DMS79 treated with DMSO at 0.1 percent for 48 hours (cell line): Measurements from ENCODE around the gene TNFAIP6.
"Not testable (repeated sequence)": the region's sequence is repeated elsewhere in the genome, so short reads cannot be mapped to it uniquely, and the experiment has no call there.

Experiments
- DNase-seq: peaks from one replicate; lab custom pipeline; 2025; lab: John Stamatoyannopoulos, UW

Gene TNFAIP6, protein sequence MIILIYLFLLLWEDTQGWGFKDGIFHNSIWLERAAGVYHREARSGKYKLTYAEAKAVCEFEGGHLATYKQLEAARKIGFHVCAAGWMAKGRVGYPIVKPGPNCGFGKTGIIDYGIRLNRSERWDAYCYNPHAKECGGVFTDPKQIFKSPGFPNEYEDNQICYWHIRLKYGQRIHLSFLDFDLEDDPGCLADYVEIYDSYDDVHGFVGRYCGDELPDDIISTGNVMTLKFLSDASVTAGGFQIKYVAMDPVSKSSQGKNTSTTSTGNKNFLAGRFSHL

DNA sequence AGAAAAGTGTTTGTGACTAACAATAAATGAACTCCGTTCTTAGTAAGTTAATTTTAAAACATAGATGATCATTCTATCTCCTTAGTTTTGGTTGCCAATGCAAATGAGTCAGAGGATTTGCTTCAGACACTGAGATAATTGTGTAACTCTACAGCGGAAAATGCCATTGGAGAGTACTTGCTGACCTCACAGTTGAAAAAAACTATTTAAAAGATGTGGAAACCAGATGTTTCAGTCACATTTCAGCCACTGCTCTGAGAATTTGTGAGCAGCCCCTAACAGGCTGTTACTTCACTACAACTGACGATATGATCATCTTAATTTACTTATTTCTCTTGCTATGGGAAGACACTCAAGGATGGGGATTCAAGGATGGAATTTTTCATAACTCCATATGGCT is at the start of gene TNFAIP6:
Gene TNFAIP6 (plus strand): TSS at position 234 of the 400 bp plus-strand sequence. CDS start 75 bp downstream, at position 309.
- DNase-seq = no peak

DNA sequence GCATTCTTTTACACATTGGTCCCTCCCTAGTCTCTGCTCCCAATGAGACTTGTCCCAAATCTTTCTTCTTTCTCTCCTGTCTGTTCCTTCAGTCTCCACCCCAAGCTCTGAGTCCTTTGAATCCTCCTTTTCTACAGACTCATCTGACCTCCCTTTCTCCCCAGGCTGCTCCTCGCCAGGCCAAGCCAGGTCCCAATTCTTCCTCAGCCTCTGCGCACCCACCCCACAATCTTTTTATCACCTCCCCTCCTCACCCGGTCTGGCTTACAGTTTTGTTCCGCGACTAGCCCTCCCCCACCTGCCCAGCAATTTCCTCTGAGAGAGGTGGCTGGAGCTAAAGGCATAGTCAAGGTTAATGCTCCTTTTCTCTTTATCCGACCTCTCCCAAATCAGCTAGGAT is 47.1 kb upstream of the TNFAIP6 start:
- DNase-seq = not testable (repeated sequence)

DNA sequence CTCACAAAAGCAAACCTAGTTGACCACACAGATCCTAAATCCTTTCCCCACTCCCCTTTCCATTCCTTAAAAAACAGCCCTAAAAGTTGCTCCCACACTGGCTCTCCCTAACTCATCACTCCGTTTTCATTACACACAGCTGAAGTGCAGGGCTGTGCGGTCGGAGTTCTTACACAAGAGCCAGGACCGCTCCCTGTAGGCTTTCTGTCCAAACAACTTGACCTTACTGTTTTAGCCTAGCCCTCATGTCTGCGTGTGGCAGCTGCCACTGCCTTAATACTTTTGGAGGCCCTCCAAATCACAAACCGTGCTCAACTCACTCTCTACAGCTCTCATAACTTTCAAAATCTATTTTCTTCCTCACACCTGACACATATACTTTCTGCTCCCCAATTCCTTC is 45.0 kb upstream of the TNFAIP6 start:
- DNase-seq = not testable (repeated sequence)

DNA sequence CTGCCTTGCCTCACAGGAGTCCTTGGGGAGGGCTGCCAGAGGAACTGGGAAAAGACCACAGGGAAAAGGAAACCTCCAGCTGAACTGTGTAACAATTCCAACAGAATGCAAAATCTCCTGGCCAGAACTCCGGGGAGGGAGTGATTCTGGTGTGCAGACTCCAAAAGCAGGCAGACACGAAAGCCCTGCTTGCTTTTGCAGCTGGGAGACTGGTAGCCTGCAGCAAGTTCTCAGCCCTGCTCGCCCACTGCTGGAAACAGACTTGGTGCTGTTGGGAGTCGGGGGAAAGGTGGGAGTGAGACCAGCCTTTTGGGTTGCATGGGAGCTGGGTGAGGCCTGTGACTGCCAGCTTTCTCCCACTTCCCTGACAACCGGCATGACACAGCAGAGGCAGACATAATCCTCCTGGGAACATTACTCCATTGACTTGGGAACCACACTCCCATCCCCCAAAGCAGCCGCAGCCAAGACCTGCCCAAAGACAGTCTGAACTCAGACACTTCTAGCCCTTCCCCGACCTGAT is 42.0 kb upstream of the TNFAIP6 start:
- DNase-seq = no peak

DNA sequence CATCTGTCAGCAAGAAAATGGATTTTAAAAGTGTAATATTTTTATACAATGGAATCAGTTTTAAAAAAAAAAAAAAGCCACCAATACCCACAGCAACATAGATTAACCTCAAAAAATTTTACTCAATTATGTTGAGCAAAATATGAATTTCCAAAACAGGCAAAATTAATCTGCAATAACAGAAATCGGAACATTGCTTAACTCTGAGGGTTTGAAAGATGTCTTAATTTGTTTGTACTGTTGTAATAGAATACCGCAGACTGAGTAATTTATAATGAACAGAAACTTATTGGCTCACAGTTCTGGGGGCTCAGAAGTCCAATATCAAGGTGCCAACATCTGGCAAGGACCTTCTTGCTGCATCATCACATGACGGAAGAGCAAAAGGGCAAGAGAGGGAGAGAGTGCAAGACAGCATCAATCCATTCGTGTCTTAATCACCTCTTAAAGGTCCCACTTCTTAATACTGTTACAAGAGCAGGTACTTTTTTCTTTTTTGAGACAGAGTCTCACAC is 31.8 kb upstream of the TNFAIP6 start:
- DNase-seq = no peak

DNA sequence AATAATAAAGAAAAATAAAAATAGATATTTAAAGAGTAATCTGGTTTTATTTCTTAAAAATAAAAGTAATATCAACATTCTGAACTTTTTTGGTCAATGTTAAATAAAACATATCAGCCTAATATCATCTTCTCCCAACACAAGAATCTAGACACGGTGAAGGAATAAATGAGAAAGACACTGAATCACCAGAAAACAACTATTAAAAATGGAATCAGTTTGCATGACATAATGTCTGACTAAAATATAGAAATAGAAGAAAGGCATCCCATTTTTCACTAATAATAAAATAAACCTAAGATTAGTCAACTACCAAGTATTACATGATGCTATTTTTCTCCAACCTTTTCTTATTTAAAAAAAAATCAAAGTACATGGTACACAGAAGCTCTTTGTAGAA is 30.8 kb upstream of the TNFAIP6 start:
- no peak for DNase-seq

GRCh38 chr2:151329998-151330397 is 27.4 kb upstream of the TNFAIP6 start:
- DNase-seq = no peak

DNA sequence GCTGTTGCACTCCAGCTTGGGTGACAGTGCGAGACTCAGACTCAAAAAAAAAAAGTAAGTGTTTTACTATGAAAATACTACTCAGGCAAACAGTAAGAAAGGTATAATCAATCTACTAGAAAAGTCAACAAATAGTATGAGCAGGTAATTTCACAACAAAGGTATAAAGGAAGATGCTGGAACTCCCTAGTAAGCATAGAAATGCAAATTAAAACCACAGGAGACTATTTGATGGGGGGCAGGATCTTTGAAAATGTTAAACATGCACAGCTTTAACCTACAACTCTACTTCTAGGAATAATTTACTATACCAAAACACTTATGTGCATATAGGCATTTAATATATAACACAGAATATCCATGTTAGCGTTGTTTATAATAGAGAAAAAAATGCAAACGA is 24.3 kb upstream of the TNFAIP6 start:
- no peak for DNase-seq

- DNase-seq = no peak
These were observed 23.1 kb upstream of the TNFAIP6 start for GRCh38 chr2:151334082-151334815.

DNA sequence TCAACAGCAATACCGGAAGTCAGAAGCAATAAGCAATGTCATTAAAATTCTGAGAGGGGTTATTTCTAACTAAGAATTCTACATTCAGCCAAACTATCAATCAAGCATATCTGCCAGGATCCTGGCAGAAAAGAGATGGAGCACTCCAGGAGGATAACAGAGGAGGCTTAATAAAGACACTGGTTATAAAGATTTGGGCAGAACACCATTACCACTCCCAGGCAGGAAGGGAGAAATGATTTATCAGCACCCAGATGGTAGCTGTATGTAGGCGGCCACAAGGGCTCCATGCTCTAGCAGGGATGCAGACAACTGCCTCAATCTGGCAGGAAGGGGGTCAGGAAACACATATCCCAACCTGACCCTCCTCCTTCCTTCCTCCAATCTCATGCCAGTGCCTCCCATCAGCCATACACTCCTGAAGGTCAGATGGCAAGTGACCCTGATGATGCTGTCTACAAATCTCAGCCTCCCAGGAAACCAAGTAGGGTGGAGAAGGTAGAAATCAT is 20.5 kb upstream of the TNFAIP6 start:
- no peak for DNase-seq

GRCh38 chr2:151337643-151338042 is 19.7 kb upstream of the TNFAIP6 start:
- no peak for DNase-seq

DNA sequence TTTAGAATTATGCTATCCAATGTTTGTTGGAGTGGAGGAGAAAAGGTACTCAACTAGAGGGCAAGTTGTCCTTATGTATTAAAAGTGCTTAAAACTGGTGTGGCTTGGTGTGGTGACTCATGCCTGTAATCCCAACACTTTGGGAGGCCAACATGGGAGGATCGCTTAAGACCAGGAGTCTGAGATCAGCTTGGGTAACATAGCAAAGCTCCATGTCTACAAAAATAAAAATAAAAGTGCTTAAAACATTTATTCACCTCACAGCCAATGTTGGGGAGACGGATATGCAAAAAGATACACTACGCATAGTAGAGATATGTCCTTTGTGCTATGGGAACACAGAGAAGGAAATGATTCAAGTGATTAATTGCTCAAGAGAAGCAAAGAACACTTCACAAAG is 19.3 kb upstream of the TNFAIP6 start:
- no peak for DNase-seq

DNA sequence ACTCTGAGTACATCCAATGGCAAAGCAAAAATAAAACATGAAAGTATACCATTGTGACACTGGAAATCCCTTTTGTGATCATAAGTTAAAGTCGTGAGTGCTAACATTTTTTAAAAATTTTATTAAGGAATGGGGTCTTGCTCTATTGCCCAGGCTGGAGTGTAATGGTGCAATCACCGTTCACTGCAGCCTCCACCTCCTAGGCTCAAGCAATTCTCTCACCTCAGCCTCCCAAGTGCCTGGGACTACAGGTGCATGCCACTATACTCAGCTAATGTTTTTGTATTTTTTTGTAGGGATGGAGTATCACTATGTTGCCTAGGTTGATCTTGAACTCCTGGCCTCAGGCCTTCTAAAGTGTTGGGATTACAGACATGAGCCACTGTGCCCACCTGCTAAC is 14.3 kb upstream of the TNFAIP6 start:
- DNase-seq = no peak

DNA sequence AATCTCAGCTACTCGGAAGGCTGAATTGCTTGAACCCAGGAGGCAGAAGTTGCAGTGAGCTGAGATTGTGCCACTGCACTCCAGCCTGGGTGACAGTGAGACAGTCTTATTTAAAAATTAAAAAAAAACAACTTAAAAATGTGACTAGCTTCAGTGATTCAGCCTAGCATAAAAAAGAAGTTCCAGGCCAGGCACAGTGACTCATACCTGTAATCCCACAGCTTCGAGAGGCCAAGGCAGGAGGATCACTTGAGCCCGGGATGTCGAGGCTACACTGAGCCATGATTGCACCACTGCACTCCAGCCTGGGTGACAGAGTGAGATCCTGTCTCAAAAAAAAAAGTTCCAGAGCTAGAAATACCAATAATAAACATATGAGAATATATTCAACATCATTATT is 13.2 kb upstream of the TNFAIP6 start:
- not testable (repeated sequence) for DNase-seq

DNA sequence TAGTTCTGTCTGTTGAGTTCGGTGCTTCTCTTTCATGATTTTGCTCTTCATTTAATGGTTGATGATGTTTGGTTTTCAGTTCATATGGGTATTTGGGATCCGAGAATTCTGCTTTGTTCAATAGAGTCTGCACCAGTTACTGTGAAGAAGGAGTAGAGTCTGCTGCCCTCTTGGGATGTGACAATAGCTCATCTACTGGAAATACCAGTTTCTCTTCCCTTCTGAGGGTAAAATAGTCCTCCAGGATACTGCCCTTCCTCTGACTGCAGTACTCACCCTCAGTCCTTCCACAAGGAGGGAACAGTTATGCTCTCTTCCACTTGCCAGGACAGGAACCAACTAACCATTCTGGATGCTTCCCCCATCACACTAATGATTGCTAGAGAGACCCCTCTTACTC is 12.5 kb upstream of the TNFAIP6 start:
- DNase-seq = no peak

- no peak for DNase-seq
These were observed 10.1 kb upstream of the TNFAIP6 start for GRCh38 chr2:151347294-151347693.

- DNase-seq = no peak
These were observed 9.5 kb upstream of the TNFAIP6 start for GRCh38 chr2:151347906-151348305.

DNA sequence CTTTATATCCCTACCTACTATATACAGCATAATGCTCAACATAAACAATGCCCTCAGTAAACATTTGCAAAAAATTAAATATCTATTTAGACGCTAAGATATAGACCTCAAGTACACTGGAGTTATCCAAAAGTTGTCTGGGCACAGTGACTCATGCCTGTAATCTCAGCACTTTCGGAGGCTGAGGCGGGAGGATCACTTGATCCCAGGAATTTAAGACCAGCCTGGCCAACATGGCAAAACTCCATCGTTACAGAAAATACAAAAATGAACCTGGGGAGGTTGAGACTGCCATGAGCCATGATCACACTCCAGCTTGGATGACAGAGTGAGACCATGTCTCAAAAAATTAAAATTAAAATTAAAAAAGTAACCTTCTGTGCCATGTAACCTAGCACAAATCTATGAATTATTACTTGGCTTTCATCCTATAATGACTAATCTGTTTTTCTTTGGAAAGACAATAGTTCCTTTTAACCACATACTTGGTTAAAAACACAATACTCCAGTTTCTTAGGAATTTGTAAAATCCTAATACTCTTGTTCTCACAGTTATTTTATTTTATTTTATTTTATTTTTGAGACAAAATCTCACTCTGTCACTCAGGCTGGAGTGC is 6.7 kb upstream of the TNFAIP6 start:
- DNase-seq = no peak

GRCh38 chr2:151353995-151354394 is 3.4 kb upstream of the TNFAIP6 start:
- DNase-seq = no peak

DNA sequence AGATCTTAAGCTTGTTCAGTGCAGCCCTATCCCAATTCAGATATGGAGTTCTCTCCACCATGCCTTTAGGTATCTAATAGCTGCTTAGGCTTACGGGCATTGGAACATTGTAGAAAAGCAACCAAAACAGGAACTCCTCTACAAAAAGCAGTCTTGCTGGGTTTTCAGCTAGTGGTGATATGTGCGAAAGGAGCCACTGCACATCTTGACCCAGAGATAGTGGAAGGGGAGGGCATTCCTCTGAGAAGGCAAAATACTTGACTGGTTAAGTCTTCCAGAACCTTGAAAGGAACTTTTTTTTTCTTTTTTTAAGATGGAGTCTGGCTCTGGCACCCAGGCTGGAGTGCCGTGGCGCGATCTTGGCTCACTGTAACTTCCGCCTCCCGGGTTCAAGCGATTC is 2.6 kb upstream of the TNFAIP6 start:
- DNase-seq = no peak

- no peak for DNase-seq
These were observed 976 bp downstream of the TNFAIP6 start for GRCh38 chr2:151358166-151358970.
